ENCODE measurements around the gene GLB1L3. TPM values are rescaled to one million over a fixed set of nuclear protein-coding genes. Genes with fewer than 3 reads are reported as not detected.

GLB1L3 gene
- total RNA-seq, 1 experiment from 2014 or later: not detected

GRCh38 chr11:134250675-134251074 is 25.5 kb upstream of the GLB1L3 start:
- Histone ChIP-seq H3K79me2 (ENCODE audit: insufficient read depth, low read length) (peaks cover 23% of the 10 kb centered on the region), H3K9me2 (ENCODE audit: insufficient read depth) (no peaks in the 10 kb centered on the region), H3K4me1 (ENCODE audit: control insufficient read depth in 1 of 2, insufficient read depth in 2 of 2, low read length in 2 of 2) (peaks cover 2 to 9% of the 10 kb centered on the region in 2 experiments; a peak in 2 of 4 replicates), H4K20me1 (ENCODE audit: insufficient read depth) (no peaks in the 10 kb centered on the region), H3K27ac (ENCODE audit: low read depth, low read length) (no peak overlapping the region), H3K36me3 (ENCODE audit: control insufficient read depth in 1 of 2, insufficient read depth in 2 of 2, low read length in 2 of 2) (peaks cover 9 to 10% of the 10 kb centered on the region in 2 experiments; a peak in 3 of 4 replicates), H3K4me3 (replicated peaks in 1 of 2; ENCODE audit: low read depth in 1 of 2, low read length in 2 of 2) (no peak overlapping the region), H3K9ac (ENCODE audit: low read length) (no peak overlapping the region), H3K9me3 (ENCODE audit: control insufficient read depth in 1 of 2, insufficient read depth in 1 of 2, low read depth in 1 of 2, low read length in 2 of 2) (no peaks in the 10 kb centered on the region), H3K27me3 (ENCODE audit: insufficient read depth, low read length) (no peaks in the 10 kb centered on the region), H3K4me2 (ENCODE audit: low read length) (no peak overlapping the region), H2AFZ (ENCODE audit: low read depth, low read length, poor library complexity, severe bottlenecking) (no peak overlapping the region)
- RAD21 ChIA-PET (ENCODE audit: low non-redundant PET in 1 of 2, low total read pairs in 2 of 2, uncharacterized antibody in 2 of 2, unreplicated experiment in 2 of 2): no interaction called here
- POLR2A ChIA-PET: no interaction called here
- intact Hi-C loops (cut with micrococcal nuclease): loop anchor here (10.0 kb wide), 2 partner anchors 324 to 326 kb away; no protein-coding TSS in a partner anchor
- ATAC-seq (no peak), DNase-seq (ENCODE audit: low read depth, low spot score) (no peak)
- no TSS peak for BruUV-seq (replicated peaks)
- CTCF ChIA-PET: interaction anchor here (1.1 kb wide), 1 partner anchor 12 kb away, joined by 3 read pairs; no protein-coding TSS in a partner anchor
- TF ChIP-seq ZNF274 (IDR thresholded peaks at IDR 0.05; ENCODE audit: low read depth, low read length) (no peak), YY1 (IDR thresholded peaks at IDR 0.05; ENCODE audit: extremely low read depth, insufficient replicate concordance, low read depth, low read length) (no peak), ZFX (IDR thresholded peaks at IDR 0.05) (no peak), MAX (IDR thresholded peaks at IDR 0.05) (no peak), CEBPB (IDR thresholded peaks at IDR 0.05; ENCODE audit: low read depth) (no peak), ATF3 (IDR thresholded peaks at IDR 0.05) (no peak), SP1 (IDR thresholded peaks at IDR 0.05; ENCODE audit: low read depth) (no peak), CTCF (IDR thresholded peaks at IDR 0.05 in 2 of 3, conservative IDR thresholded peaks at IDR 0.05 in 1 of 3; ENCODE audit: borderline replicate concordance in 1 of 3, insufficient read depth in 1 of 3, low read depth in 2 of 3, low read length in 2 of 3) (no peak), EGR1 (IDR thresholded peaks at IDR 0.05; ENCODE audit: low read depth) (no peak), TCF7L2 (IDR thresholded peaks at IDR 0.05; ENCODE audit: borderline replicate concordance, extremely low read depth, insufficient read depth, insufficient read length) (no peak), POLR2AphosphoS5 (IDR thresholded peaks at IDR 0.05; ENCODE audit: low read depth, low read length) (no peak), REST (IDR thresholded peaks at IDR 0.05; ENCODE audit: low read depth) (no peak), JUND (IDR thresholded peaks at IDR 0.05) (no peak), SIN3A (IDR thresholded peaks at IDR 0.05; ENCODE audit: low read depth) (no peak), FOSL1 (IDR thresholded peaks at IDR 0.05; ENCODE audit: low read depth) (no peak)
